Gastroesophageal sphincter (tissue), 3 donors: Measurements from ENCODE around the gene SND1.

ENCODE experiments used
- CTCF ChIP-seq, 4 experiments: fragments of 200-600 bp in 2 of 4; fragments of 450-650 bp in 2 of 4; sonication (generic) in 1 of 4; IDR thresholded peaks; one replicate each; pipeline ENCODE4 v1.5.1; 2017 to 2019; ENCODE audit warnings: antibody characterized with exemption in 4 of 4, mild to moderate bottlenecking in 2 of 4, moderate library complexity in 2 of 4
- EP300 ChIP-seq: sonication (generic); formaldehyde crosslinking; IDR thresholded peaks from one replicate; pipeline ENCODE4 v1.6.1; 2017; ENCODE audit warnings: antibody characterized with exemption, mild to moderate bottlenecking
- POLR2A ChIP-seq, 2 donors: fragments of 450-650 bp; IDR thresholded peaks; one replicate each; pipeline ENCODE4 v1.6.1; 2017; ENCODE audit warnings: antibody characterized with exemption in 2 of 2, mild to moderate bottlenecking in 2 of 2, moderate library complexity in 1 of 2
- POLR2AphosphoS5 ChIP-seq: sonication (generic); formaldehyde crosslinking; IDR thresholded peaks from one replicate; pipeline ENCODE4 v1.6.1; 2017; ENCODE audit warnings: antibody characterized with exemption

DNA sequence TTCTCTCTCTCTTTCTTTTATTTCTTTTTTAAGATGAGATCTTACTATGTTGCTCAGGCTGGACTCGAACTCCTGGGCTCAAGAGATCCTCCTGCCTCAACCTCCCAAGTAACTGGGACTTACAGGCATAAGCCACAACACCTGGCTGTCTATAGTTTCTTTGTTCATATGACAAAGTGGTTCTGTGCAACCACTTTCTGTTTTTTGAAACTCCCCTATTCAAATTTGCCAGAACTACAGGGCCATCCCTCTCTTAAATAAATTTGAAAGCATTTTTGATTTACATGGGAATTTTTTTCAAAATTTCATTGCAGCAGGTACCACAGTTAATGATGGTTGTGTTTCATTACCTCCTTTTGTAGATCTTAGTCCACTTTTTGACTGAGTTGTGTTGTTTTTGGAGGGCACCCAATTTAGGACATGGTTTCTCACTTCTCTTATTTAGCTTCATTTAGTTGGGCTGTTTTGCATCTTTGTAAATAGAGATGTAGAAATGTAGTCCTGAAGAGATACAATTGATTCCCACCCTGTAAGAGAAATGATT is 260.0 kb downstream of the SND1 start:
- TF ChIP-seq CTCF (IDR thresholded peaks at IDR 0.05) (no peak), EP300 (no peak), POLR2A (IDR thresholded peaks at IDR 0.05) (no peak), POLR2AphosphoS5 (no peak)
